GM21447 (cell line): Measurements from ENCODE around the gene GCNT4.

Experiments
- ATAC-seq: cut with Tn5 transposase; IDR thresholded peaks from one replicate; pipeline ENCODE4 v1.9.1; 2021; ENCODE audit not compliant: unreplicated experiment

Gene GCNT4

GRCh38 chr5:75051217-75051751, 1.1 kb downstream of the GCNT4 start:
- ATAC-seq = no peak

- no peak for ATAC-seq
Observed at GRCh38 chr5:75050415-75050814, 1.9 kb downstream of the GCNT4 start.

- ATAC-seq = no peak
Observed at GRCh38 chr5:75049456-75050351, 2.7 kb downstream of the GCNT4 start.

- ATAC-seq = no peak
Observed at GRCh38 chr5:75048457-75048953, 3.9 kb downstream of the GCNT4 start.

- ATAC-seq = no peak
Observed at GRCh38 chr5:75047356-75047755, 5.0 kb downstream of the GCNT4 start.

GRCh38 chr5:75046366-75047142, 5.8 kb downstream of the GCNT4 start:
- no peak for ATAC-seq

- no peak for ATAC-seq
Observed at GRCh38 chr5:75045071-75045470, 7.3 kb downstream of the GCNT4 start.

- no peak for ATAC-seq
Observed at GRCh38 chr5:75044406-75044805, 8.0 kb downstream of the GCNT4 start.

GRCh38 chr5:75043633-75044264, 8.6 kb downstream of the GCNT4 start:
- no peak for ATAC-seq

- no peak for ATAC-seq
Observed at GRCh38 chr5:75042522-75042921, 9.8 kb downstream of the GCNT4 start.

GRCh38 chr5:75040973-75041372, 11.4 kb downstream of the GCNT4 start:
- no peak for ATAC-seq

GRCh38 chr5:75037106-75037505, 15.3 kb downstream of the GCNT4 start:
- no peak for ATAC-seq

- no peak for ATAC-seq
Observed at GRCh38 chr5:75034137-75034739, 18.1 kb downstream of the GCNT4 start.

GRCh38 chr5:75031366-75031765, 21.0 kb downstream of the GCNT4 start:
- no peak for ATAC-seq

- no peak for ATAC-seq
Observed at GRCh38 chr5:75028090-75028489, 24.3 kb downstream of the GCNT4 start.

GRCh38 chr5:75023368-75024159, 28.8 kb downstream of the GCNT4 start:
- no peak for ATAC-seq

- no peak for ATAC-seq
Observed at GRCh38 chr5:75021800-75022199, 30.6 kb downstream of the GCNT4 start.

GRCh38 chr5:75021219-75021618, 31.1 kb downstream of the GCNT4 start:
- ATAC-seq = no peak

GRCh38 chr5:75020016-75020656, 32.2 kb downstream of the GCNT4 start:
- ATAC-seq = no peak
